Transverse colon (tissue), 4 donors: Measurements from ENCODE around the gene USP5.

Experiments used
- CTCF ChIP-seq, 5 experiments: fragments of 200-600 bp in 3 of 5; fragments of 450-650 bp in 2 of 5; sonication (generic) in 3 of 5; IDR thresholded peaks; 1 replicate in 2 of 5; 2 replicates in 3 of 5; pipeline ENCODE4 v1.5.1; 2016 to 2017; ENCODE audit warnings: antibody characterized with exemption in 5 of 5, inconsistent platforms in 3 of 5, mild to moderate bottlenecking in 2 of 5, moderate library complexity in 1 of 5
- POLR2A ChIP-seq: fragments of 450-650 bp; IDR thresholded peaks from one replicate; pipeline ENCODE4 v1.6.1; 2016; ENCODE audit warnings: antibody characterized with exemption, mild to moderate bottlenecking, moderate library complexity
- POLR2AphosphoS5 ChIP-seq, 3 donors: sonication (generic); formaldehyde crosslinking; IDR thresholded peaks; one replicate each; pipeline ENCODE4 v1.6.1; 2016; ENCODE audit warnings: antibody characterized with exemption in 3 of 3

- TF ChIP-seq CTCF (IDR thresholded peaks at IDR 0.05) (no peak), POLR2A (no peak), POLR2AphosphoS5 (IDR thresholded peaks at IDR 0.05) (no peak)
Observed at GRCh38 chr12:6860942-6861341, 9.0 kb downstream of the USP5 start.
